A673 (cell line): ENCODE data around the gene DCP1B.

Experiments used
- CTCF ChIP-seq: fragments of 300-800, 200-600 bp; sonication (generic); conservative IDR thresholded peaks from 2 replicates; pipeline ENCODE4 v1.5.1; 2017; ENCODE audit warnings: low read depth, mild to moderate bottlenecking, antibody characterized with exemption, low read length, moderate library complexity, mixed read lengths
- EZH2 ChIP-seq: fragments of 200-600 bp; sonication (generic); IDR thresholded peaks from 2 replicates; pipeline ENCODE4 v1.6.1; 2017; ENCODE audit warnings: borderline replicate concordance, low read depth, mild to moderate bottlenecking, mixed read lengths, antibody characterized with exemption, low read length; ENCODE audit not compliant: poor library complexity, severe bottlenecking

GRCh38 chr12:1931642-1932041 lies 72.6 kb downstream of the DCP1B start:
- TF ChIP-seq CTCF (no peak), EZH2 (no peak)
